ENCODE measurements around the gene BBLN. TPM values are rescaled to one million over a fixed set of nuclear protein-coding genes. Genes with fewer than 3 reads are reported as not detected.
A peak's percentile ranks its signal among the peaks of the same experiment; 100 is the strongest.

Gene BBLN
- polyA plus RNA-seq, 4 donors, result 42.3 to 62.6 (median 45.8) TPM

- no peak for DNase-seq (ENCODE audit: low read depth in 4 of 4, low spot score in 3 of 4)
Observed at GRCh38 chr9:128143525-128144238, 16.4 kb upstream of the BBLN start.

GRCh38 chr9:128144239-128145181, 15.6 kb upstream of the BBLN start:
- no peak for DNase-seq (ENCODE audit: low read depth in 4 of 4, low spot score in 3 of 4)

GRCh38 chr9:128145536-128145935, 14.5 kb upstream of the BBLN start:
- DNase-seq (ENCODE audit: low read depth in 4 of 4, low spot score in 3 of 4), result peak in 2 of 4 donors; percentile 33 to 40

- DNase-seq (ENCODE audit: low read depth in 4 of 4, low spot score in 3 of 4), result no peak
Observed at GRCh38 chr9:128145951-128146351, 14.1 kb upstream of the BBLN start.

- DNase-seq (ENCODE audit: low read depth in 4 of 4, low spot score in 3 of 4), result no peak
Observed at GRCh38 chr9:128146591-128147120, 13.4 kb upstream of the BBLN start.

DNA sequence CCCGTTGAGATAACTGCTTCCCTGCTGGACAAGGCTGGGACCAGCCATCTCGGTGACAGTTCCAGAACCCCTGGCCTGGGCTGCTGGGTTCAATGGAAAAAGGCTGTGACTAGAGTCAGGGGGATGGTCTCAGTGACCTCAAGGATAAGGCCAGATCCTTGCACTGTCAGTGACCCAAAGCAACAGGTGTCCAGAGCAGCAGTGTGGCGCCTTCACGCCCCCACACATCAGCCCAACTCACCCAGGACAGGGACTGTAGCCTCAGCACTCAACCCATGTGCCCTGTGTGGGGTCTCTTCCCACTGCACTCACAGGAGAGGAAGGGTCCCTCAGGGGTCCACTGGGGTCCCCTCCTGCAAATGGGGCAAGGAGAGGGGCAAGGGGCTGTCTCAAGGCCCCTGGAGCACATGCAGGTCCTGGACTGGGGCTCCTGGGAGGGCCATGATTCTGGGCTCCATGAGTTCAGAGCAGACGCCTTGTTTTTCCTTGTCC, 11.5 kb upstream of the BBLN start:
- DNase-seq (ENCODE audit: low read depth in 4 of 4, low spot score in 3 of 4), result no peak

GRCh38 chr9:128149001-128149701, 10.9 kb upstream of the BBLN start, which contains the start of gene LCN2:
TSS of gene LCN2 (plus strand) at chr9:128149453. CDS start at chr9:128149526, 73 bp downstream.
- DNase-seq (ENCODE audit: low read depth in 4 of 4, low spot score in 3 of 4), result no peak

DNA sequence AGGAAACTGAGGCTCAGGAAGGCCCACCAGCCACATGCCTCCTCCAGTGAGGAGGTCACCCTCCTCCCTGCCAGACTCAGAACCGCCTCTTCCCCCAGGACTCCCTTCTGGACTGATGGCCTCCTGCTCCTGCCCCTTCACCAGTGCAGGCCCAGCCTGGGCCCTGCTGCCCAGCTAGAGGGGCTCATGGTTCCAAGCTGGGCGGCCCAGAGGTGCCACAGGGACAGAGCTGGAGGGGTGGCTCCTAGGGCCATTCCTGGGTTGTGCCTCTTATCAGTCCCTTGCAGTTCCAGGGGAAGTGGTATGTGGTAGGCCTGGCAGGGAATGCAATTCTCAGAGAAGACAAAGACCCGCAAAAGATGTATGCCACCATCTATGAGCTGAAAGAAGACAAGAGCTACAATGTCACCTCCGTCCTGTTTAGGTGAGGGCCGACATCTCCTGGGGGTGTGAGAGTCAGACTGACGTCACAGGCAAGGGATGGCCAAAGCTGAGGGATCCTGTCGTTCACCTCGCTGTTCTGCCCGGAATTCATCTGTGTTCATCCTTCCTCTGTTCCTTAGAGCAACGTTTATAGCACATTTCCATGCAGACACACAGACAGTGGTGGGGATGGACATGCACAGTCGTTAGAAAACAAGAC, 10.0 kb upstream of the BBLN start:
- DNase-seq (ENCODE audit: low read depth in 4 of 4, low spot score in 3 of 4), result no peak

- DNase-seq (ENCODE audit: low read depth in 4 of 4, low spot score in 3 of 4), result no peak
Observed at GRCh38 chr9:128150594-128151308, 9.3 kb upstream of the BBLN start.

GRCh38 chr9:128151309-128152132, 8.5 kb upstream of the BBLN start:
- DNase-seq (ENCODE audit: low read depth in 4 of 4, low spot score in 3 of 4), result no peak

DNA sequence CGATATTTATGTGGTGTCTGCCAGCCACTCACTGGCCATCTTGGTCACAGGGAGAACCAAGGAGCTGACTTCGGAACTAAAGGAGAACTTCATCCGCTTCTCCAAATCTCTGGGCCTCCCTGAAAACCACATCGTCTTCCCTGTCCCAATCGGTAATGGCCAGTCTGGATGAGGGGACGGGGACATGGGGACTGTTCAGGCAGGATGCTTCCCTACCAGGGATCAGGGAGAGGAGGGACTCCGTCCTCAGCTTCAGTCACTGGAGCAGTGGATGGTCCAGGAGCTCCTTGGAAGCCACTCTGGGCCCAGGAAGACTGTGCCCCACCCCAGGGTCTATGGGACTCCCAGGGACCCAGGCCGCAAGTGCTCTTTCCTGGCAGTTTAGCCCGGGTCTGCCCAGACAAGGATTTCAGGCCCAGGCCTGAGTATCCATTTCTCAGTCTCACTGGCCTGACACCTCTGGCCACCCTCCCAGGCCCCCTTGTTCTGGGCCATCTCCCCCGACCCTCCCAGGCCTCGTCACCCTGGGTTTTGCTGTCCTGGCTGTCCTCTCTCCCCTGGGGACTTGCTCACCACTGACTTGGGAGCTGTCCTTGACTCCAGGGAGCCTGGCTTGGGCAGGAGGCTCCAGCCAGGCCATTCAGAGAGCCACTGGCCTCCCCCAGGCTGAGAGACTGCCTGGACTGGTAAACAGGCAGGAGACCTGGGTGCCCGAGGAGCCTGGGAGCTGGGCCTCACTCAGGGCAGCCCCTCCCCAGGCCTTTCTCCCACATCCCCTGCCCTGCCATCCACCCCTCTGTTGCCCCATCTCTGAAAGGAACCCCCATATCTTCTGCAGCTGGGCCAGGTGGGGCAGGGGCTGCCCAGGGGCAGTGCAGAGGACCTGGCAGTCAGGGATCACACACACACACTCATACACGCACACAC, 7.7 kb upstream of the BBLN start:
- no peak for DNase-seq (ENCODE audit: low read depth in 4 of 4, low spot score in 3 of 4)

- no peak for DNase-seq (ENCODE audit: low read depth in 4 of 4, low spot score in 3 of 4)
Observed at GRCh38 chr9:128153060-128153946, 6.8 kb upstream of the BBLN start.

DNA sequence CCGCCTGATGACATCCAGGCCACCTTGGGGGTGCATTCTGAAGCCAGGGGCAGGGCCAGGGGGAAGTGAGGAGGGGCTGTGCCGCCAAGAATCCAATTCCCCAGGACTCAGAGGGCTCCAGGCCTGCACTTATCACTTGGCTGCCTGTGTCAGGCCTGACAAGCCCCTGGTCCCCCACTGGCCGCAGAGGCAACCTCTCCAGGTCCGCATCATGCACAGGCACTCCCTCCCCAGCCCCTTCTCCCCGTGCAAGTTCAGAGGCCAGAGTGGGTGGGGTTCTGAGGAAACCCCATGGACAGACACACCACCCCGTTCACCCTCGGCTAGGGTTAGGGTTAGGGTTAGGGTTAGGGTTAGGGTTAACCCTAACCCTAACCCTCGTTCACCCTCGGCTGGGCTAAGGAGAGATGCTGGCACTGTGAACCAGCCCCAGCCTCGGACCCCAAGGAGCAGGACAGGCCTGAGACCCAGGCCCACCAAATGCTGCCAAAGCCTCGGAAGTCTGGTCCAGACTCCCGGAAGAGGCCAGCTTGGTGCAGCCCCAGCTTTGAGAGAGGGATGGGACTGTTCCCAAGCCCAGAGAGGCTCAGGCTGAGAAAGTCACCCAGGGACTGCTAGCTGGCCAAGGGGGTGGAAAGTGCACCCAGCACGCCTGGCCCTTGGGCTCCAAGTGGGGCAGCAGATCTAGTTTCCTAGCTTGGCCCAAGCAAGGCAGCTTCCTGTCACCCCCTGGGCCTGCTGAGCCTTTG, 5.9 kb upstream of the BBLN start:
- no peak for DNase-seq (ENCODE audit: low read depth in 4 of 4, low spot score in 3 of 4)

- DNase-seq (ENCODE audit: low read depth in 4 of 4, low spot score in 3 of 4), result no peak
Observed at GRCh38 chr9:128155736-128156500, 4.1 kb upstream of the BBLN start.

- no peak for DNase-seq (ENCODE audit: low read depth in 4 of 4, low spot score in 3 of 4)
Observed at GRCh38 chr9:128159522-128159783, 612 bp upstream of the BBLN start.
